Tibial nerve (tissue), 4 donors: ENCODE results near the gene FTCDNL1. TPM values are rescaled to one million over a fixed set of nuclear protein-coding genes. Genes with fewer than 3 reads are reported as not detected.

Experiments used
- DNase-seq, 2 donors: peaks; one replicate each; pipeline ENCODE4 v3.0.0-alpha.2; 2019; ENCODE audit warnings: low spot score in 2 of 2
- H3K27ac ChIP-seq, 4 donors: fragments of 200-600 bp; sonication (generic) in 3 of 4; one replicate each; pipeline ENCODE4 v1.5.1; 2017 to 2019; ENCODE audit warnings: mild to moderate bottlenecking in 1 of 4
- H3K27me3 ChIP-seq, 2 donors: fragments of 200-600 bp; sonication (generic) in 1 of 2; one replicate each; pipeline versions ENCODE4 v1.5.1 to v1.6.0; 2017 to 2019
- H3K36me3 ChIP-seq, 3 donors: fragments of 200-600 bp; sonication (generic); one replicate each; pipeline ENCODE4 v1.5.1; 2018 to 2019
- H3K4me1 ChIP-seq, 4 donors: fragments of 200-600 bp; sonication (generic) in 3 of 4; one replicate each; pipeline ENCODE4 v1.5.1; 2017 to 2019
- H3K4me3 ChIP-seq, 4 donors: fragments of 200-600 bp; sonication (generic) in 3 of 4; one replicate each; pipeline ENCODE4 v1.5.1; 2017 to 2019; ENCODE audit warnings: mild to moderate bottlenecking in 1 of 4, moderate library complexity in 1 of 4
- H3K9me3 ChIP-seq, 4 donors: fragments of 200-600 bp; sonication (generic) in 3 of 4; one replicate each; pipeline ENCODE4 v1.5.1; 2017 to 2019
- EP300 ChIP-seq, 2 donors: sonication (generic); formaldehyde crosslinking; IDR thresholded peaks; one replicate each; pipeline ENCODE4 v1.6.1; 2017; ENCODE audit warnings: antibody characterized with exemption in 2 of 2, mild to moderate bottlenecking in 1 of 2
- POLR2A ChIP-seq, 2 donors: fragments of 450-650 bp; IDR thresholded peaks; one replicate each; pipeline ENCODE4 v1.6.1; 2017; ENCODE audit warnings: antibody characterized with exemption in 2 of 2, mild to moderate bottlenecking in 2 of 2, moderate library complexity in 2 of 2
- WGBS, 2 donors: methylation state at CpG; one replicate each; pipeline ENCODE4 v1.1.5; 2018; 5-methylcytosine and 5-hydroxymethylcytosine counted together
- total RNA-seq, 4 donors: library from RNA; depleted of rRNA; stranded (reverse); fragments of >200 nt; gene quantifications; one replicate each; pipeline ENCODE4 v1.1.0, GENCODE V29; 2016
- TF ChIP-seq, protein P1 (sequence below), 5 experiments: fragments of 200-600 bp in 3 of 5; fragments of 450-650 bp in 2 of 5; sonication (generic) in 3 of 5; IDR thresholded peaks; one replicate each; pipeline ENCODE4 v1.5.1; 2016 to 2019; ENCODE audit warnings: antibody characterized with exemption in 5 of 5, mild to moderate bottlenecking in 3 of 5, moderate library complexity in 2 of 5

The FTCDNL1 gene
- total RNA-seq, 4 donors from 2014 or later = 1.8 to 9.0 (median 3.4) TPM

DNA sequence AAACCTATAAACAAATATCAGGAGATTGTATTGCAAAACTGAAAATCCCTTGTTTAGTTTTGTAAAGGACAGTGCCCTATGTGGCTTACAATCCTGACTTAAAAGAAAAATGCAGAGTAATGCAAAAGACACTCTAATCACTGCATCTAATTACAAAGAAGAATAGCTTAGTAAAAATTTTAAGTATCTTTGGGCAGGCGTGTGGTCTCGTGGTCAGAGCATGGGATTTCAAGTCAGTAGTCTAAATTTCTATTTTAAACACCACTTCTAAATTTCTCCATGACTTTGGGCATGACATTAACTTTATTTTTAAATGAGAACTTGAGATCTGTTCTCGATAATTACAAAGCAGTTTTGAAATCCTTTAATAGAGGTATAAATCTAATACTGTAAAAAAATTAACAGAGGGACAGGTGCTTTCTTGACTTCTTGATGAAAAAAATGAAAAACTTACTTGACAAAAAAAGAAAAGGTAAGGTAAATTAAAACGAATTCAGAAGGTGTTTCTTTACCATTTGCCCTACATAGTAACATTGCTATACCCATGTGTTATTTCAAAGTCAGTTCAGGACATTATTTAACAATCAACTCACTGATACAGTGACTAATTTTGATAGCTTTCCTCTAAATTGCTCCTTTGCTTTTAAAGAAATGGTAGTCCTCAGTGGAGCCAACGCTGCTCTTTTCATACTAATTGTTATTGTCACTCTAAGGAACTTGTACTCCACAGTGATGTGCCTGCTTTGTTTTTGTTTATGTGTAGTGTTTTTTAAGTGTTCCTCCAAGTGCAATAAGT, 17.6 kb upstream of the FTCDNL1 start:
- DNase-seq = no peak
- no peaks in the 10 kb centered on the region for H3K36me3 ChIP-seq
- H3K27ac ChIP-seq = no peak overlapping the region
- 54 to 63% methylated on average over 5 of the region's 5 CpGs for WGBS, 2 donors
- H3K4me3 ChIP-seq = no peak overlapping the region
- TF ChIP-seq, protein P1, sequence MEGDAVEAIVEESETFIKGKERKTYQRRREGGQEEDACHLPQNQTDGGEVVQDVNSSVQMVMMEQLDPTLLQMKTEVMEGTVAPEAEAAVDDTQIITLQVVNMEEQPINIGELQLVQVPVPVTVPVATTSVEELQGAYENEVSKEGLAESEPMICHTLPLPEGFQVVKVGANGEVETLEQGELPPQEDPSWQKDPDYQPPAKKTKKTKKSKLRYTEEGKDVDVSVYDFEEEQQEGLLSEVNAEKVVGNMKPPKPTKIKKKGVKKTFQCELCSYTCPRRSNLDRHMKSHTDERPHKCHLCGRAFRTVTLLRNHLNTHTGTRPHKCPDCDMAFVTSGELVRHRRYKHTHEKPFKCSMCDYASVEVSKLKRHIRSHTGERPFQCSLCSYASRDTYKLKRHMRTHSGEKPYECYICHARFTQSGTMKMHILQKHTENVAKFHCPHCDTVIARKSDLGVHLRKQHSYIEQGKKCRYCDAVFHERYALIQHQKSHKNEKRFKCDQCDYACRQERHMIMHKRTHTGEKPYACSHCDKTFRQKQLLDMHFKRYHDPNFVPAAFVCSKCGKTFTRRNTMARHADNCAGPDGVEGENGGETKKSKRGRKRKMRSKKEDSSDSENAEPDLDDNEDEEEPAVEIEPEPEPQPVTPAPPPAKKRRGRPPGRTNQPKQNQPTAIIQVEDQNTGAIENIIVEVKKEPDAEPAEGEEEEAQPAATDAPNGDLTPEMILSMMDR (IDR thresholded peaks at IDR 0.05) = no peak
- TF ChIP-seq POLR2A (IDR thresholded peaks at IDR 0.05) (no peak), EP300 (IDR thresholded peaks at IDR 0.05) (no peak)
- peaks cover 0 to 2% (median 0%) of the 10 kb centered on the region in 4 donors for H3K9me3 ChIP-seq
- H3K27me3 ChIP-seq = no peaks in the 10 kb centered on the region
- H3K4me1 ChIP-seq = no peaks in the 10 kb centered on the region

DNA sequence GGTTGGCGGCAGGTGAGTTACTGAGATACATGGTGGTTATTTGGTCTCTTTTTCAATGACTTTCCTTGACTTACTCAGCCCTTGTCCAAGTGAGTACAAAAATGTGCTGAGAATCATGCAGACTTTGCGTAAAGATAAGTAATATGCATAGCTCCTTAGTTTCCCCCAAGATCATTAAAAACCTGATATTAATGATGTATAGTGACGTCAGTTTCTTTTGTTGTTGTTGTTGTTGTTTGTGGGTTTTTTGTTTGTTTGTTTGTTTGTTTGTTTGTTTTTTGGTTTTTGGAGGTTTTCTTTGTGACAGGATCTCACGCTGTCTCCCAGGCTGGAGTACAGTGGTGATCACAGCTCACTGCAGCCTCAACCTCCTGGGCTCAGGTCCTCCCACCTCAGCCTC, 14.9 kb upstream of the FTCDNL1 start:
- WGBS, 2 donors = 97 to 98% methylated on average over 4 of the region's 4 CpGs
- H3K27me3 ChIP-seq = no peaks in the 10 kb centered on the region
- H3K9me3 ChIP-seq = no peaks in the 10 kb centered on the region
- H3K27ac ChIP-seq = no peak overlapping the region
- no peaks in the 10 kb centered on the region for H3K36me3 ChIP-seq
- TF ChIP-seq EP300 (IDR thresholded peaks at IDR 0.05) (no peak), POLR2A (IDR thresholded peaks at IDR 0.05) (no peak)
- TF ChIP-seq, protein P1 (IDR thresholded peaks at IDR 0.05) = no peak
- no peak overlapping the region for H3K4me3 ChIP-seq
- no peaks in the 10 kb centered on the region for H3K4me1 ChIP-seq
- DNase-seq = no peak

DNA sequence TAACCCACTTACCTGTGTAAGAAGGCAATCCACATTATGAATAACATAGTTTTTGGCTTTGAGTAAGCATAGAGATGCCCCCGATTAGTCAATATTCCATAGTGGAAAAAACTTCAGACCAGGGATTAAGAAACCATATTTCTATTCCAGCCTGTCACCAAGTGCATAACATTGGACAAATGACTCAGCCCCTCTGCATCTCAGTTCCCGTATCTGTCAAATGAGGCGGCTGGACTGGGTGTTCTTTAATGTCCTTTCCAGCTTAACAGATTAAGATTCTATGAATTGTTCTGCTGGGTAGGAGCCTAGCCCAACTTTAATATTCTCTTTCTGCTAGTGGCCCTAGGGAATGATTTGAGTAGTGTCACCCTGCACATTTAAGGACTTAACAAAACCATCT, 11.8 kb upstream of the FTCDNL1 start:
- H3K4me3 ChIP-seq = no peak overlapping the region
- no peak overlapping the region for H3K27ac ChIP-seq
- TF ChIP-seq EP300 (IDR thresholded peaks at IDR 0.05) = no peak
- TF ChIP-seq POLR2A (IDR thresholded peaks at IDR 0.05) = no peak
- TF ChIP-seq, protein P1 (IDR thresholded peaks at IDR 0.05) = no peak
- no peaks in the 10 kb centered on the region for H3K9me3 ChIP-seq
- WGBS, 2 donors = 66 to 75% methylated on average over 3 of the region's 3 CpGs
- no peaks in the 10 kb centered on the region for H3K27me3 ChIP-seq
- no peak for DNase-seq
- no peaks in the 10 kb centered on the region for H3K36me3 ChIP-seq
- H3K4me1 ChIP-seq = no peaks in the 10 kb centered on the region

DNA sequence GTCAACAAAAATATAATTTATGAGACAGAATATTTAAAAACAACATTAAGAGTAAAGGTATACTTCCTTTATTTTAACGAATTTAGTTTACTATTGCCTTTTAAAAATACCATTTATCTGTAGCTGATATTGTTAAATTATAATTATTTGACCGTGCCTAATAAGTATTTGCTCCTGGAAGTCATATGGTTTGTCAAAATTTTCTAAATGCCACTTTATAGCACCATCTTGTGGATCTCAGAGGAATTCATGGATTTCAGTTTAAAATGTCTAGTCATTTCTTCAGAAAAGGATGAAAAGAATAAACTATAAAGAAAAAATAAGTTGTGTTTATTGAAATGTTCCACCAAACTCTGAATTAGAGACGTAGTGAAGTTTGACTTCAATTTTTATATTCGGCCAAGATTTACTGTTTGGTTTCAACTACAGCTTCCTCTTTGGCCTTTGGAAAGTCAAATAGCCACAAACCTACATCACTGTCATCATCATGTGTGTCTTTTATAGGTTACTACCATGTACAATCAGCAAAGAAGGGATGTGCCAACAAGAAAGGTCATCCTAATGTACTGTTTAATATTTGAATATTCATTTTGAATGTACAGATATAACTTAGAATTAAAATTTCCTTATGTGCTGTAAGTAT, 10.3 kb upstream of the FTCDNL1 start:
- no peak overlapping the region for H3K4me3 ChIP-seq

More for the DNA sequence above, 10.3 kb upstream of the FTCDNL1 start:
- DNase-seq = no peak
- Histone ChIP-seq H3K36me3 (no peaks in the 10 kb centered on the region), H3K9me3 (no peaks in the 10 kb centered on the region), H3K27ac (no peak overlapping the region), H3K27me3 (no peaks in the 10 kb centered on the region), H3K4me1 (no peaks in the 10 kb centered on the region)
- 6 to 10% methylated on average over 4 of the region's 4 CpGs for WGBS, 2 donors
- TF ChIP-seq, protein P1 (IDR thresholded peaks at IDR 0.05) = peak; percentile 30 to 63 (median 52)
- no peak for TF ChIP-seq EP300 (IDR thresholded peaks at IDR 0.05)
